IPS-11a (cell line): ENCODE results near the gene ARMC7.
"Not testable (repeated sequence)": the region's sequence is repeated elsewhere in the genome, so short reads cannot be mapped to it uniquely, and the experiment has no call there.

Source experiments
- H3K4me3 ChIP-seq: one replicate; pipeline ENCODE4 v1.5.1; 2013; ENCODE audit warnings: low read depth, low read length, control low read depth

Gene ARMC7

DNA sequence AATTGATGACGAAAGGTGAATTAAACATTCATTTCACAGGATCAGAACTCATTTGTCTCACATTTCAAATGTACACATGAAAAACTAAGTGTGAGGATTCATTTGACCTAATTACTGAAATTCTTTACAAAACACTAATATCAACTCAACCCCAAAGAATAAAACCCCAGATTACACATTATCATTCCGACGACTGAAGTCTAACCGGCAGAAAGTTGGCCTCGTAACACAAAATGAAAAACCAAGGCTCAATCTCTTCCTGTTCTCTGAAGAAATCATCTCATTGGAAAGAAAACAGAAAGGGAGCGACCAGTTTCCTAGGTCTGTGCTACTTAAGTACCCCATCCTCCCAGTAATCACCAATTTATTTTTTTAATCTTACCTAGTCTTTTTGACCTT is 42.8 kb downstream of the ARMC7 start:
- peak overlapping the region; percentile 97 for H3K4me3 ChIP-seq

DNA sequence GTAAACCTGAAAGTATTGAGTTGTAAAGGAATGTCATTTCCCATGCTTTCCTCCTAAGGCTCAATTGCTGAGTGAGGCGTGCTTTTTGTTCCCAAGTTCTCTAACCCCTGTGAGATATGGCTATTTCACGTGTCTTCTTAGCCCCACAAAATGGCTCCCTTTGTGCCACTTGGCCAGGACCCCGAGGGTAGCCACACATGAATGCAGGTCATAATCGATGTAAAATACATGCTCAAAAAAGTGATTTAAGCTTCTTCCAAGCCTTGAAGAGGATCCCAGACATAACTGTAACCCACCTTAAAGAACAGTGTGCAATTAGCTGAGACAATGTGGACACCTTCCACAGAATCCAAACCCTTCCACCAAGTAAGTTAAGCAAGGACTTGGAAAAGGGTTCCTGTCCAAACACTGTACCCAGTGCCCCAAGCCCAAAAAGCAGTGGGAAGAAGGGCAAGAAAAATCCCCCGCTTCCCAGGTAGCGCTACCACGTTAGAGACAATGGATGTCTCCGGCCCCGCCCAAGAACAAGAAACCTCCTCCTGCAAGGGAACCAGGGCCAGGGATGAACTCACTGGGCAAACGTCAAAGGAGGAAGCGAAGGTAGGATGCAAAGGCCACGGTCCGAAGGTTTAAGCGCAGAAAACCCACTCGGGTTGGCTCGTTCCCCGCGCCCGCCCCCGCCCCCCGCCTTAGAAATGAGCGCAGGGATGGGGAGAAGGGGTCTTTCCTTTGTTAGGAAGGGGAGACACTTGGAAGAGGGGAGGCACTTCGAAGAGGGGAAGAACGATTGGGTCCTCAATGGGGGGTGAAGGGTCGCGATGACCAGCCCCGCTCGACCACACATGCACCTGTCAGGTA is 43.4 kb downstream of the ARMC7 start:
- H3K4me3 ChIP-seq, result peak overlapping the region; percentile 97

DNA sequence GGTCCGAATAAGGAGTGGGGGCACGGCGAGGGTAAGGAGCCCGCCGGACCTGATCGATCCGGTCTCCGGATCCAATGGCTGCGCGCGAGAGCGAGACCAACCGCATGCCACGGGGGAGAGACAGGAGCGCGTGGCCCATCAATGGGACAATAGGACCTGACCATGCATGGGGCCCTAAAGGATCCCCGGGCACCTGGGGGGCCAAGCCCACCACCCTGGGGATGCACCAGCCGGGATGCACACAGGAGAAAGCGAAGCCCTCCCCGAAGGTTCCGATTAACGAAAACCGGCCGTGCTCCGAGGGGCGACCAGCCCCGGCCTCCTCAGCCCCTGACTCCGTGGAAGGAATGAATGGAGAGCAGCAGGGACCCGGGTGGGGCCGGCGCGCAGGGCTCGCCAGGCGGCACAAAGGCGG is 44.0 kb downstream of the ARMC7 start:
- H3K4me3 ChIP-seq, result peak overlapping the region; percentile 97

DNA sequence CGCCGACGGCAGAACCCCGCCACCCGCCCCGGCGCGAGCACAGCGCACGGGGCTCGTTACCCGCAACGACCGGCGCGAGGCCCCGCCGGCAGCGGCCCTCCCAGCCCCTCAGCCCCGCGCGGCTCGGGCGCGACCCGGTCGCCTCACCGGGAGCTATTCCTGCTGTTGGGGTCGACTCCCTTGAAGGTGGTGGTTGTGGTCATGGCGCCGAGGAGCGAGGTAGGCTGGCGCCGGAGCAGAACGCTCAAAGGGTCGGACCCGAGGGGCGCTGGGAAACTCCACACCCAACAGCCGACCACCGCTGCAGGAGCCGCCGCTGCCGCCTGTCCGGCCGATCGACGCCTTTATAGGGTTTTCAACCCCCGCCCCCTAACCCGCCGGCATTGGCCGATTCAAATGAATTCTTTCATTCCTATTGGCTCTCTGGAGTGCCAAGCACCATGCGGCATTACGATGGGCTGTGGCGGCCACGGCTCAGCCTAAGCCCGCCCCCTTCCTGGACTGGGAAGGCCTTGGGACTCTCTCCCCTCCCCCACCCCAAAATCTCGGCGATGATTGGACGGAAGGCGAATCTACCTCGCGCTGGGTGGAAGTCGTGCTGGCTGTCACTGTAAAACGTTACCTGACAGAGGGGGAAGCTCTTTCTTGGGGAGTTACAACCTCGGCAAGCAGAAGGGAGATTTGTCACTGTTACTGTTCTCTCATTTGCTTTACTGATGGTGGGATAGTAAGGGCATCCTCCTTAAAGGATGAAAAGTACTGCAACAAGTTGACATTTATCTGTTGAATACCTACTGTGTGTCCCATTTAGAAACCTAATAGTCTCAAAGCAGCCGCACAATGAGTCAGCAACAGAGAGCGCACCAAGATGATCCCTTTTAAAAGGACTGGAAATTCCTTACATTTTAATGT is 44.7 kb downstream of the ARMC7 start, which contains the start of gene JPT1:
Gene JPT1, minus strand, starts transcription at position 318 of the 912 bp plus-strand sequence. Its CDS starts 115 bp downstream, at position 203.
- H3K4me3 ChIP-seq, result peak within 1 kb of the TSS; percentile 97

DNA sequence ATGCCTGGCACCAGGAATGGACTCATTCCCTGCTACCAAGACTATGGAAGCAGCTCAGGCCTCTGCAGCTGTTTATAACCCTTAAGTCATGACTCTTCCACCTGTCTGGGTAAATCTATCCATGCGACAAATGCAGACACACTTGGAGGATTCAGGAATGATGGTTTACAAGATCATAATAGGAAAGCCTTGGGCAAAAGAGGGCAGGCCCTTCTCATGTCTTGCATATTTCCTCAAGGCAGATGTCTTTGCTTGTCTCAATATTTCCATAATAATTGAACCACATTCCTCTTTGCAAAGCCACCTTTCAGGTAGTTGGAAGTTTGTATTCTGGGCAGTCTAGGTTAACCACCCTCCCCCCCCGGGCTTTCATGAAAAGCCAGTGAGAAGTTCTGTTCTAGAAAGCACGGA is 45.4 kb downstream of the ARMC7 start:
- H3K4me3 ChIP-seq, result no peak overlapping the region

DNA sequence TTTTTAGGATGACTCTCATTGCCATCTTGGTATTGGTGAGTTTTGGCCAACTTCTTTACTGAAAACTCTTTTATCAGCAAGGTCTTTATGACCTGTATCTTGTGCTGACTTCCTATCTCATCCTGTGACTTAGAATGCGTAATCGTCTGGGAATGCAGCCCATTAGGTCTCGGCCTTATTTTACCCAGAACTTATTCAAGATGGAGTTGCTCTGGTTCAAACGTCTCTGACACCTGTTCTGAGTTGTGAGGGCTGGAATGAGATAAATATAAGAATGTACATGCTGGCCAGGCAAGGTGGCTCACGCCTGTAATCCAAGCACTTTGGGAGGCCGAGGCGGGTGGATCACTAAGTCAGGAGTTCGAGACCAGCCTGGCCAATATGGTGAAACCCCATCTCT is 48.7 kb downstream of the ARMC7 start:
- H3K4me3 ChIP-seq, result not testable (repeated sequence)

DNA sequence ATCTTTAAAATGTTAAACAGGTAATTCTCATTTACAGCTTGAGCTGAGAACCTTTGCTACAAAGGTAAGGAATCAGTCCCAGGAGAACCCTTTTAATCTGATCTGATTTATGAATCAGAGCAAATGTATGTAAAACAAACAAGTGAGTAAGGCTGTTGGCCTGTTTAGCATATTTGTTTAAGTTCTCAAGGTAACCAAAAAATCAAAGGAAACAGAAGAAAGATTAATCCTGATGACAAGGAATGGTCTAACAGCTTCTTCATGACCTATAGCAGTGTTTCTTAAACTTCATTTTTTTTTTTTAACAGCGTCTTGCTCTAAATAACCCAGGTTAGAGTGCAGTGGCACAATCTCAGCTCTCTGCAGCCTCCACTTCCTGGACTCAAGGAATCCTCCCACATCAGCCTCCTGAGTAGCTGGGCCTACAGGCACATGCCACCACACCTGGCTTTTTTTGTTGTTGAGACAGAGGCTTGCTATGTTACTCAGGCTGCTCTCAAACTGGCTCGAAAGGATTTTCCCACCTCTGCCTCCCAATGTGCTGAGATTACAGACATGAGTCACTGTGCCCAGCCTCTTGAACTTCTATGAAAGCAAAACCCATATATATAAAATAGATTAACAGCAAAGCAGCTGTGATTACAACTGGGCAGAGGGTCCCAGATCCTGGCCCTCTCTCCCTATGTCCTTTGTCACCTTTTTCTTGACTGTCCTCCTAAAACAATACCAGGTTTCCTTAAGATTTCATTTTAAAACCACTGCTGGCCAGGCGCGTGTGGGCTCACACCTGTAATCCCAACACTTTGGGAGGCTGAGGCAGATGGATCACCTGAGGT is 49.6 kb downstream of the ARMC7 start:
- H3K4me3 ChIP-seq, result no peak overlapping the region

DNA sequence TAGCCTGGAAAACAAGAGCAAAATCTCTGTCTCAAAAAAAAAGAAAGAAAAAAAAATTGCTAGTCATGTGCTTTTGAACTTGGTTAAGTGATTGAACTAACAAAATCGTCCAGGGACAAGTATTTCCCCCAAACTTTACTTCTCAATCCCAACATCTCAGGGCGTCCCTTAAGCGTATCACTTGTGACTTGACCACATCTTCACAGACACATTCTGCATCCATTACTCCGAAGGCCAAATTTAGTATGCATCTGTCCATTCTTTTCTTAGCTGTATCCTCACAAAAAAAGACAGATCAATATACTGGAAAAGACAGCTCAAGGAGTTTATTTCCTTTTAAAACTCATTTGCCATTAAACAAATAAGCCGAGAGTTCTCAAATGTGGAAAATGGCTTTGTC is 50.4 kb downstream of the ARMC7 start:
- H3K4me3 ChIP-seq, result no peak overlapping the region

DNA sequence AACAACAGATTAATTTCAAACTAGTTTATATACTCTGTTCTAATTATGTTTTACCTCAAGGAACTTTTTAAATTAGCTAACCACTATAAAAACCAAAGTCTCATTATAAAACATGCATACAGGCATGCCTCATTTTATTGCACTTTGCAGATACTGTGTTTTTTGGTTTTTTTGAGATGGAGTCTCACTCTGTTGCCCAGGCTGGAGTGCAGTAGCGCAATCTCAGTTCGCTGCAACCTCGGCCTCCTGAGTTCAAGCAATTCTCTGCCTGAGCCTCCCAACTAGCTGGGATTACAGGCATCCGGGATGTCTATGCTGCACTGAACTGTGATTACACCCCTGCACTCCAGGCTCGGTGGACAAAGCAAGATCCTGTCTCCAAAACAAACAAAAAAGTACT is 53.3 kb downstream of the ARMC7 start:
- no peak overlapping the region for H3K4me3 ChIP-seq

DNA sequence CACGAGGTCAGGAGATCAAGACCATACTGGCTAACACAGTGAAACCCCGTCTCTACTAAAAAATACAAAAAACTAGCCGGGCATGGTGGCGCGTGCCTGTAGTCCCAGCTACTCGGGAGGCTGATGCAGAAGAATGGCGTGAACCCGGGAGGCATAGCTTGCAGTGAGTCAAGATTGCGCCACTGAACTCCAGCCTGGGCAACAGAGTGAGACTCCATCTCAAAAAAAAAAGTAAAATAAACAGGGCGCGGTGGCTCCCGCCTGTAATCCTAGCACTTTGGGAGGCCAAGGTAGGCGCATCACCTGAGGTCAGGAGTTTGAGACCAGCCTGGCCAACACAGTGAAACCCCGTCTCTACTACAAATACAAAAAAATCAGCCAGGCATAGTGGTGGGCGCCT is 54.8 kb downstream of the ARMC7 start:
- not testable (repeated sequence) for H3K4me3 ChIP-seq

DNA sequence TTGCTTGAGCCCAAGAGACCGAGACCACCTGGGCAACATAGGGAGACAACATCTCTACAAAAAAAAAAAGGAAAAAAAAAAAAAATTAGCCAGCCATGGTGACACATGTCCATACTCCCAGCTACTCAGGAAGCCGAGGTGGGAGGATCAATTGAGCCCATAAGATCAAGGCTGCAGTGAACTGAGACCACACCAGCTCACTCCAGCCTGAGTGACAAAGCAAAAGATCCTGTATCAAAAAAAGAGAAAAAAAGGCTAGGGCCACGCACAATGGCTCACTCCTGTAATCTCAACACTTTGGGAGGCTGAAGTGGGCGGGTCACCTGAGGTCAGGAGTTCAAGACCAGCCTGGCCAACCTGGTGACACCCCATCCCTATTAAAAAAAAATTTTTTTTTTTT is 59.2 kb downstream of the ARMC7 start:
- no peak overlapping the region for H3K4me3 ChIP-seq

DNA sequence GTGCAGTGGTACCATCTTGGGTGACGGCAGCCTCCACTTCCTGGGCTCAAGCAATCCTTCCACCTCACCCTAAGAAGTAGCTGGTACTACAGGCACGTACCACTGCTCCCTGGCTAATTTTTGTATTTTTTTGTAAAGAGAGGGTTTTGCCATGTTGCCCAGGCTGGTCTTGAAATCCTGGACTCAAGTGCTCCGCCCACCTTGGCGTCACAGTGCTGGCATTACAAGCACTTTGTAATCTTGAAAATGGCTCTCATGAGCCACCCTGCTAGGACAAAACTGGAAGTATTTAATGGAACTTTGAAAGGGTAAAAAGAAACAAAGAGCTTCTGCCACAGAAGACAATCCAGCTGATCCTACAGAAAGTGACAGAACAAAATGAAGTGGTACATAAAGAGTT is 63.8 kb downstream of the ARMC7 start:
- H3K4me3 ChIP-seq, result no peak overlapping the region

DNA sequence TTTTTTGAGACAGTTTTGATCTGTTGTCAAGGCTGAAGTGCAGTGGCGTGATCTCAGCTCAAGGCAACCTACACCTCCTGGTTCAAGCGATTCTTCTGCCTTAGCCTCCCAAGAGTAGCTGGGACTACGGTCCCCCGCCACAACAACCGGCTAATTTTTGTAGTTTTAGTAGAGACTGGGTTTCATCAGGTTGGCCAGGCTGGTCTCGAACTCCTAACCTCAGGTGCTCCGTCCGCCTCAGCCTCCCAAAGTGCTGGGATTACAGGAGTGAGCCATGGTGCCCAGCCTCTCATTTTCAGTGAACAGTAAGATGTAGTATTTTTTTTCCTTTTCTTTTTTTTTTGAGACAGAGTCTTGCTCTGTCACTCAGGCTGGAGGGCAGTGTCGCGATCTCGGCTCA is 65.2 kb downstream of the ARMC7 start:
- H3K4me3 ChIP-seq, result no peak overlapping the region

DNA sequence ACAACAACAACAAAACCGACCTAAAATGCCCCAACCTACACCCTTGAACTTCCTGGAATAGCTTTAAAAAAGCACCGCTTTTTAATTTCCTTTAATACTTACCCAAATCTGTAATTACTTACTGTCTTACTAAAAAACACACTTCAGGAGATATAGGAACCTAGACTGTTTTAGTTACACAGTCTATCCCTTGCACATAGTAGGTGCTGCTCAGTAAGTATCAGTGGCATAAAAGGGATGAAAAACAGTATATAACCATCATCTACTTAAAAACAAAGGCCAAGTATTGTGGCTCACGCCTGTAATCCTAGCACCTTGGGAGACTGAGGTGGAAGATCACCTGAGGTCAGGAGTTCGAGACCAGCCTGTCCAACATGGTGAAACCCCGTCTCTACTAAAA is 66.9 kb downstream of the ARMC7 start:
- no peak overlapping the region for H3K4me3 ChIP-seq

DNA sequence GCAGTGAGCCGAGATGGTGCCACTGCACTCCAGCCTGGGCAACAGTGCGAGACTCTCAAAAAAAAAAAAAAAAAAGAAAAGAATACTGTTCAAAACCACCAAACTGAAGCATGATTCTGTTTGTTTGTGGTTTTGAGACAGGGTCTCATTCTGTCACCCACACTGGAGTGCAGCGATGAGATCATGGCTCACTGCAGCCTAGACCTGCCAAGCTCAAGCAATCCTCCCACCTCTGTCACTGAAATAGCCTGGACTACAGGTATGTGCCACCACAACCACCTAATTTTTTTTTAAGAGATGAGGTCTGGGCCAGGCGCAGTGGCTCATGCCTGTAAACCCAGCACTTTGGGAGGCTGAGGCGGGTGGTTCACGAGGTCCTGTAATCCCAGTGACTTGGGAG is 68.7 kb downstream of the ARMC7 start:
- H3K4me3 ChIP-seq, result no peak overlapping the region
